ENCODE data around the gene USH2A. TPM values are rescaled to one million over a fixed set of nuclear protein-coding genes. Genes with fewer than 3 reads are reported as not detected.
"Not testable (repeated sequence)": the region's sequence is repeated elsewhere in the genome, so short reads cannot be mapped to it uniquely, and the experiment has no call there.

USH2A gene
- total RNA-seq, 1 donor = under 0.01 TPM

- no peak for DNase-seq (ENCODE audit: low read depth in 2 of 3, low spot score in 2 of 3)
Measured at GRCh38 chr1:216205176-216205575, 218.1 kb downstream of the USH2A start.

- no peak for DNase-seq (ENCODE audit: low read depth in 2 of 3, low spot score in 2 of 3)
Measured at GRCh38 chr1:216201946-216202345, 221.3 kb downstream of the USH2A start.

GRCh38 chr1:216200941-216201340, 222.3 kb downstream of the USH2A start:
- no peak for DNase-seq (ENCODE audit: low read depth in 2 of 3, low spot score in 2 of 3)

GRCh38 chr1:216194721-216195120, 228.5 kb downstream of the USH2A start:
- no peak for DNase-seq (ENCODE audit: low read depth in 2 of 3, low spot score in 2 of 3)

- DNase-seq (ENCODE audit: low read depth in 2 of 3, low spot score in 2 of 3) = no peak
Measured at GRCh38 chr1:216193839-216194443, 229.3 kb downstream of the USH2A start.

GRCh38 chr1:216190438-216190837, 232.8 kb downstream of the USH2A start:
- DNase-seq (ENCODE audit: low read depth in 2 of 3, low spot score in 2 of 3) = no peak

GRCh38 chr1:216186816-216187215, 236.4 kb downstream of the USH2A start:
- DNase-seq (ENCODE audit: low read depth in 2 of 3, low spot score in 2 of 3) = no peak

- DNase-seq (ENCODE audit: low read depth in 2 of 3, low spot score in 2 of 3) = no peak
Measured at GRCh38 chr1:216186141-216186540, 237.1 kb downstream of the USH2A start.

GRCh38 chr1:216184126-216184680, 239.0 kb downstream of the USH2A start:
- no peak for DNase-seq (ENCODE audit: low read depth in 2 of 3, low spot score in 2 of 3)

GRCh38 chr1:216183454-216183853, 239.8 kb downstream of the USH2A start:
- DNase-seq (ENCODE audit: low read depth in 2 of 3, low spot score in 2 of 3) = no peak

GRCh38 chr1:216183007-216183406, 240.2 kb downstream of the USH2A start:
- no peak for DNase-seq (ENCODE audit: low read depth in 2 of 3, low spot score in 2 of 3)

GRCh38 chr1:216181590-216181989, 241.7 kb downstream of the USH2A start:
- DNase-seq (ENCODE audit: low read depth in 2 of 3, low spot score in 2 of 3) = no peak

- no peak for DNase-seq (ENCODE audit: low read depth in 2 of 3, low spot score in 2 of 3)
Measured at GRCh38 chr1:216178281-216178680, 245.0 kb downstream of the USH2A start.

GRCh38 chr1:216176970-216177369, 246.3 kb downstream of the USH2A start:
- no peak for DNase-seq (ENCODE audit: low read depth in 2 of 3, low spot score in 2 of 3)

- no peak for DNase-seq (ENCODE audit: low read depth in 2 of 3, low spot score in 2 of 3)
Measured at GRCh38 chr1:216175714-216176113, 247.5 kb downstream of the USH2A start.

GRCh38 chr1:216173376-216173995, 249.8 kb downstream of the USH2A start:
- DNase-seq (ENCODE audit: low read depth in 2 of 3, low spot score in 2 of 3) = no peak

- DNase-seq (ENCODE audit: low read depth in 2 of 3, low spot score in 2 of 3) = no peak
Measured at GRCh38 chr1:216169351-216169750, 253.9 kb downstream of the USH2A start.

GRCh38 chr1:216168546-216168945, 254.7 kb downstream of the USH2A start:
- DNase-seq (ENCODE audit: low read depth in 2 of 3, low spot score in 2 of 3) = no peak

GRCh38 chr1:216154063-216154462, 269.2 kb downstream of the USH2A start:
- no peak for DNase-seq (ENCODE audit: low read depth in 2 of 3, low spot score in 2 of 3)

GRCh38 chr1:216153130-216153529, 270.1 kb downstream of the USH2A start:
- no peak for DNase-seq (ENCODE audit: low read depth in 2 of 3, low spot score in 2 of 3)

- not testable (repeated sequence) for DNase-seq (ENCODE audit: low read depth in 2 of 3, low spot score in 2 of 3)
Measured at GRCh38 chr1:216145451-216146018, 277.7 kb downstream of the USH2A start.

Data from hematopoietic multipotent progenitor cell (in vitro differentiated cells).